B cell (primary cell): ENCODE results near the gene NCAM1.

Experiments used
- CTCF ChIP-seq: fragments of 200-600 bp; IDR thresholded peaks from one replicate; pipeline ENCODE4 v1.8.0; 2022; ENCODE audit warnings: antibody characterized with exemption, mild to moderate bottlenecking
- EZH2 ChIP-seq: IDR thresholded peaks from 2 replicates; pipeline ENCODE4 v1.6.1; 2012; ENCODE audit warnings: borderline replicate concordance, low read depth, mild to moderate bottlenecking, moderate library complexity, low read length; ENCODE audit not compliant: insufficient read depth, poor library complexity, severe bottlenecking

DNA sequence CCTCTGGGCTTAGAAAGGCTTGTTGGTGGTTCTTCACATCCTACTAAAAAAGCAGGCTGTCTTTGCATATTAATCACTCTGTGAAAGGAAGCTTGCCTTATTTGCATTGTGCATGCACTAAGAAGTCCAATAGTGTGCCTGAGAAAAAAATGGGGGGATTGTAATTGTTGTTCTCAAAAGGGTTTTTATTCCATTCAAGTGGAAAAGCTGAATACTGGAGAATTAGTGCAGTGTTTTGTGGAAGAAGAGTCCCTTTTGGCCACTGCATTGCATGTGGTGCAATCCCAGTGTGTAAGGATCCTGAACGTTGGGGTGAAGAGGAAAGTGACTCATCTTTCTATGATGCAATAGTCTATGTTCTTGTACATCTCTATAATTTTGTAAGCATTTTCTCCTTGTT, 16.5 kb downstream of the NCAM1 start:
- no peak for TF ChIP-seq CTCF
- TF ChIP-seq EZH2, result no peak
